ENCODE measurements around the gene AMIGO1.
"Not testable (repeated sequence)": the region's sequence is repeated elsewhere in the genome, so short reads cannot be mapped to it uniquely, and the experiment has no call there.

AMIGO1 gene

GRCh38 chr1:109485001-109485400 is 24.5 kb downstream of the AMIGO1 start:
- no peak for DNase-seq (ENCODE audit: low read depth in 2 of 3, low spot score in 1 of 3)

- DNase-seq (ENCODE audit: low read depth in 2 of 3, low spot score in 1 of 3) = no peak
Measured at GRCh38 chr1:109484519-109484975, 25.0 kb downstream of the AMIGO1 start.

- peak; percentile 80 to 89 (median 86) for DNase-seq (ENCODE audit: low read depth in 2 of 3, low spot score in 1 of 3)
Measured at GRCh38 chr1:109483672-109484518, 25.6 kb downstream of the AMIGO1 start, which contains the start of gene ATXN7L2. Gene ATXN7L2 (plus strand): TSS chr1:109483905. CDS start chr1:109483954, 49 bp downstream.

GRCh38 chr1:109482791-109483671 is 26.5 kb downstream of the AMIGO1 start:
- no peak for DNase-seq (ENCODE audit: low read depth in 2 of 3, low spot score in 1 of 3)

GRCh38 chr1:109482242-109482641 is 27.3 kb downstream of the AMIGO1 start:
- DNase-seq (ENCODE audit: low read depth in 2 of 3, low spot score in 1 of 3) = no peak

GRCh38 chr1:109481646-109482045 is 27.9 kb downstream of the AMIGO1 start:
- DNase-seq (ENCODE audit: low read depth in 2 of 3, low spot score in 1 of 3) = no peak

GRCh38 chr1:109479901-109480300 is 29.6 kb downstream of the AMIGO1 start:
- no peak for DNase-seq (ENCODE audit: low read depth in 2 of 3, low spot score in 1 of 3)

- DNase-seq (ENCODE audit: low read depth in 2 of 3, low spot score in 1 of 3) = no peak
Measured at GRCh38 chr1:109479311-109479710, 30.2 kb downstream of the AMIGO1 start.

GRCh38 chr1:109478806-109479205 is 30.7 kb downstream of the AMIGO1 start:
- DNase-seq (ENCODE audit: low read depth in 2 of 3, low spot score in 1 of 3) = no peak

- DNase-seq (ENCODE audit: low read depth in 2 of 3, low spot score in 1 of 3) = no peak
Measured at GRCh38 chr1:109477821-109478220, 31.7 kb downstream of the AMIGO1 start.

GRCh38 chr1:109476825-109477224 is 32.7 kb downstream of the AMIGO1 start:
- no peak for DNase-seq (ENCODE audit: low read depth in 2 of 3, low spot score in 1 of 3)

- DNase-seq (ENCODE audit: low read depth in 2 of 3, low spot score in 1 of 3) = no peak
Measured at GRCh38 chr1:109475261-109475660, 34.3 kb downstream of the AMIGO1 start.

GRCh38 chr1:109474697-109475096 is 34.8 kb downstream of the AMIGO1 start:
- no peak for DNase-seq (ENCODE audit: low read depth in 2 of 3, low spot score in 1 of 3)

GRCh38 chr1:109473284-109474057 is 36.1 kb downstream of the AMIGO1 start:
- DNase-seq (ENCODE audit: low read depth in 2 of 3, low spot score in 1 of 3) = not testable (repeated sequence)

GRCh38 chr1:109472779-109473178 is 36.7 kb downstream of the AMIGO1 start:
- DNase-seq (ENCODE audit: low read depth in 2 of 3, low spot score in 1 of 3) = no peak

GRCh38 chr1:109470245-109470644 is 39.3 kb downstream of the AMIGO1 start:
- no peak for DNase-seq (ENCODE audit: low read depth in 2 of 3, low spot score in 1 of 3)

- no peak for DNase-seq (ENCODE audit: low read depth in 2 of 3, low spot score in 1 of 3)
Measured at GRCh38 chr1:109468903-109469302, 40.6 kb downstream of the AMIGO1 start.

GRCh38 chr1:109468061-109468460 is 41.5 kb downstream of the AMIGO1 start:
- DNase-seq (ENCODE audit: low read depth in 2 of 3, low spot score in 1 of 3) = no peak

GRCh38 chr1:109467301-109467777 is 42.2 kb downstream of the AMIGO1 start:
- no peak for DNase-seq (ENCODE audit: low read depth in 2 of 3, low spot score in 1 of 3)

GRCh38 chr1:109466452-109467300 is 42.9 kb downstream of the AMIGO1 start, which contains the start of gene SYPL2:
Gene SYPL2 (plus strand): TSS chr1:109466546. CDS start chr1:109466844, 298 bp downstream.
- no peak for DNase-seq (ENCODE audit: low read depth in 2 of 3, low spot score in 1 of 3)
